H1 (cell line): Measurements from ENCODE around the gene SLC4A9. TPM values are rescaled to one million over a fixed set of nuclear protein-coding genes. Genes with fewer than 3 reads are reported as not detected.

Experiments used
- CHD1 ChIP-seq: IDR thresholded peaks from 2 replicates; pipeline ENCODE4 v1.6.1; 2012; ENCODE audit warnings: low read depth, low read length, improper control_type of control experiment
- GTF2F1 ChIP-seq: IDR thresholded peaks from 2 replicates; pipeline ENCODE4 v1.6.1; 2012; ENCODE audit warnings: low read depth, low read length, improper control_type of control experiment, borderline replicate concordance
- HDAC6 ChIP-seq: IDR thresholded peaks from one replicate; pipeline ENCODE4 v1.7.1; 2012; ENCODE audit warnings: low read depth, mild to moderate bottlenecking, inconsistent platforms, low read length, moderate library complexity
- NRF1 ChIP-seq: IDR thresholded peaks from 2 replicates; pipeline ENCODE4 v1.6.1; 2011; ENCODE audit warnings: mild to moderate bottlenecking, low read depth, low read length, improper control_type of control experiment
- PHF8 ChIP-seq: fragments of 200-600 bp; sonication (generic); conservative IDR thresholded peaks from 2 replicates; pipeline ENCODE4 v1.7.1; 2012; ENCODE audit warnings: low read depth, mild to moderate bottlenecking, inconsistent platforms, low read length, moderate library complexity
- POU5F1 ChIP-seq: IDR thresholded peaks from 2 replicates; pipeline ENCODE4 v1.6.1; 2011; ENCODE audit warnings: low read depth, mild to moderate bottlenecking, low read length, moderate library complexity
- RXRA ChIP-seq: IDR thresholded peaks from 2 replicates; pipeline ENCODE4 v1.6.1; 2011; ENCODE audit warnings: low read depth, mild to moderate bottlenecking, low read length, moderate library complexity; ENCODE audit not compliant: insufficient read depth
- SP1 ChIP-seq: IDR thresholded peaks from 2 replicates; pipeline ENCODE4 v1.6.1; 2011; ENCODE audit warnings: low read depth, low read length
- TEAD4 ChIP-seq: IDR thresholded peaks from 2 replicates; pipeline ENCODE4 v1.6.1; 2012; ENCODE audit warnings: low read depth, low read length, inconsistent platforms, mixed read lengths
- polyA plus RNA-seq, 7 experiments: library from polyadenylated mRNA; depleted of rRNA in 3 of 7; stranded (reverse) in 5 of 7; unstranded in 2 of 7; fragments of >200 nt in 5 of 7; fragments of 200-250 nt in 2 of 7; gene quantifications; 1 replicate in 5 of 7; 2 replicates in 1 of 7; 4 replicates in 1 of 7; pipeline versions ENCODE4 v1.2.1 to v1.2.3, GENCODE V29; 2011 to 2013; ENCODE audit warnings: missing spikeins in 2 of 7, mixed read lengths in 2 of 7
- total RNA-seq: library from RNA; stranded (reverse); fragmentation: NEBNext Ultra II Directional; extraction: Animal tissue kit (Norgen Biotek cat#: 25700); gene quantifications from 2 replicates; pipeline ENCODE4 v1.2.1, GENCODE V29; 2021
- TF ChIP-seq, protein P1 (sequence below): fragments of 300-600 bp; sonication (generic); IDR thresholded peaks from 2 replicates; pipeline ENCODE4 v1.7.1; 2012; ENCODE audit warnings: low read length, moderate library complexity, mild to moderate bottlenecking, inconsistent platforms; ENCODE audit not compliant: insufficient replicate concordance

The SLC4A9 gene
- total and polyA plus RNA-seq, 2 of the 8 experiments (the other 6 are each of a cell fraction or from before 2014, with no cell fraction given): 0.15 to 0.28 TPM

DNA sequence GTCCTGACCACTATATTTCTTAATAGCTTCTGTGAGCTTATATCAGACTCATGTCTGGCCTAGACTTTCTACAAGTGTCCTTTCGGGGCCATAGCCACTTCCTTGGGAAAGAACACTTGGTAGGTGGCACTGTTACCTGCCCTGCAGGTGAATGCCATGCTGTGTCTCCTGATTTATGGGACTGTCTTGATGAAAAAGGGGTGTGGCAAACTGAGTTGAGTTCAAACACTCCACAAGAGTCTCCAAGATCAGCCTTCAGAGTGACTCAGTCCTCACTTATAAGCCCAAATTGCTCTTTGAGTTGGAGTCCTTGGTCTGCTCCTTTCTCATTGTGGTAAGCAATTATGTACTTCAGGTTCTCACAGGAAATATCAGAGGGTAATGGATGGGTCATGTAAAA is 31.7 kb downstream of the SLC4A9 start (continued):
- TF ChIP-seq, protein P1, sequence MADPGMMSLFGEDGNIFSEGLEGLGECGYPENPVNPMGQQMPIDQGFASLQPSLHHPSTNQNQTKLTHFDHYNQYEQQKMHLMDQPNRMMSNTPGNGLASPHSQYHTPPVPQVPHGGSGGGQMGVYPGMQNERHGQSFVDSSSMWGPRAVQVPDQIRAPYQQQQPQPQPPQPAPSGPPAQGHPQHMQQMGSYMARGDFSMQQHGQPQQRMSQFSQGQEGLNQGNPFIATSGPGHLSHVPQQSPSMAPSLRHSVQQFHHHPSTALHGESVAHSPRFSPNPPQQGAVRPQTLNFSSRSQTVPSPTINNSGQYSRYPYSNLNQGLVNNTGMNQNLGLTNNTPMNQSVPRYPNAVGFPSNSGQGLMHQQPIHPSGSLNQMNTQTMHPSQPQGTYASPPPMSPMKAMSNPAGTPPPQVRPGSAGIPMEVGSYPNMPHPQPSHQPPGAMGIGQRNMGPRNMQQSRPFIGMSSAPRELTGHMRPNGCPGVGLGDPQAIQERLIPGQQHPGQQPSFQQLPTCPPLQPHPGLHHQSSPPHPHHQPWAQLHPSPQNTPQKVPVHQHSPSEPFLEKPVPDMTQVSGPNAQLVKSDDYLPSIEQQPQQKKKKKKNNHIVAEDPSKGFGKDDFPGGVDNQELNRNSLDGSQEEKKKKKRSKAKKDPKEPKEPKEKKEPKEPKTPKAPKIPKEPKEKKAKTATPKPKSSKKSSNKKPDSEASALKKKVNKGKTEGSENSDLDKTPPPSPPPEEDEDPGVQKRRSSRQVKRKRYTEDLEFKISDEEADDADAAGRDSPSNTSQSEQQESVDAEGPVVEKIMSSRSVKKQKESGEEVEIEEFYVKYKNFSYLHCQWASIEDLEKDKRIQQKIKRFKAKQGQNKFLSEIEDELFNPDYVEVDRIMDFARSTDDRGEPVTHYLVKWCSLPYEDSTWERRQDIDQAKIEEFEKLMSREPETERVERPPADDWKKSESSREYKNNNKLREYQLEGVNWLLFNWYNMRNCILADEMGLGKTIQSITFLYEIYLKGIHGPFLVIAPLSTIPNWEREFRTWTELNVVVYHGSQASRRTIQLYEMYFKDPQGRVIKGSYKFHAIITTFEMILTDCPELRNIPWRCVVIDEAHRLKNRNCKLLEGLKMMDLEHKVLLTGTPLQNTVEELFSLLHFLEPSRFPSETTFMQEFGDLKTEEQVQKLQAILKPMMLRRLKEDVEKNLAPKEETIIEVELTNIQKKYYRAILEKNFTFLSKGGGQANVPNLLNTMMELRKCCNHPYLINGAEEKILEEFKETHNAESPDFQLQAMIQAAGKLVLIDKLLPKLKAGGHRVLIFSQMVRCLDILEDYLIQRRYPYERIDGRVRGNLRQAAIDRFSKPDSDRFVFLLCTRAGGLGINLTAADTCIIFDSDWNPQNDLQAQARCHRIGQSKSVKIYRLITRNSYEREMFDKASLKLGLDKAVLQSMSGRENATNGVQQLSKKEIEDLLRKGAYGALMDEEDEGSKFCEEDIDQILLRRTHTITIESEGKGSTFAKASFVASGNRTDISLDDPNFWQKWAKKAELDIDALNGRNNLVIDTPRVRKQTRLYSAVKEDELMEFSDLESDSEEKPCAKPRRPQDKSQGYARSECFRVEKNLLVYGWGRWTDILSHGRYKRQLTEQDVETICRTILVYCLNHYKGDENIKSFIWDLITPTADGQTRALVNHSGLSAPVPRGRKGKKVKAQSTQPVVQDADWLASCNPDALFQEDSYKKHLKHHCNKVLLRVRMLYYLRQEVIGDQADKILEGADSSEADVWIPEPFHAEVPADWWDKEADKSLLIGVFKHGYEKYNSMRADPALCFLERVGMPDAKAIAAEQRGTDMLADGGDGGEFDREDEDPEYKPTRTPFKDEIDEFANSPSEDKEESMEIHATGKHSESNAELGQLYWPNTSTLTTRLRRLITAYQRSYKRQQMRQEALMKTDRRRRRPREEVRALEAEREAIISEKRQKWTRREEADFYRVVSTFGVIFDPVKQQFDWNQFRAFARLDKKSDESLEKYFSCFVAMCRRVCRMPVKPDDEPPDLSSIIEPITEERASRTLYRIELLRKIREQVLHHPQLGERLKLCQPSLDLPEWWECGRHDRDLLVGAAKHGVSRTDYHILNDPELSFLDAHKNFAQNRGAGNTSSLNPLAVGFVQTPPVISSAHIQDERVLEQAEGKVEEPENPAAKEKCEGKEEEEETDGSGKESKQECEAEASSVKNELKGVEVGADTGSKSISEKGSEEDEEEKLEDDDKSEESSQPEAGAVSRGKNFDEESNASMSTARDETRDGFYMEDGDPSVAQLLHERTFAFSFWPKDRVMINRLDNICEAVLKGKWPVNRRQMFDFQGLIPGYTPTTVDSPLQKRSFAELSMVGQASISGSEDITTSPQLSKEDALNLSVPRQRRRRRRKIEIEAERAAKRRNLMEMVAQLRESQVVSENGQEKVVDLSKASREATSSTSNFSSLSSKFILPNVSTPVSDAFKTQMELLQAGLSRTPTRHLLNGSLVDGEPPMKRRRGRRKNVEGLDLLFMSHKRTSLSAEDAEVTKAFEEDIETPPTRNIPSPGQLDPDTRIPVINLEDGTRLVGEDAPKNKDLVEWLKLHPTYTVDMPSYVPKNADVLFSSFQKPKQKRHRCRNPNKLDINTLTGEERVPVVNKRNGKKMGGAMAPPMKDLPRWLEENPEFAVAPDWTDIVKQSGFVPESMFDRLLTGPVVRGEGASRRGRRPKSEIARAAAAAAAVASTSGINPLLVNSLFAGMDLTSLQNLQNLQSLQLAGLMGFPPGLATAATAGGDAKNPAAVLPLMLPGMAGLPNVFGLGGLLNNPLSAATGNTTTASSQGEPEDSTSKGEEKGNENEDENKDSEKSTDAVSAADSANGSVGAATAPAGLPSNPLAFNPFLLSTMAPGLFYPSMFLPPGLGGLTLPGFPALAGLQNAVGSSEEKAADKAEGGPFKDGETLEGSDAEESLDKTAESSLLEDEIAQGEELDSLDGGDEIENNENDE: no peak
- no peak for TF ChIP-seq SP1
- TF ChIP-seq PHF8: no peak
- TF ChIP-seq CHD1: no peak
- no peak for TF ChIP-seq GTF2F1
- TF ChIP-seq POU5F1: no peak
- TF ChIP-seq TEAD4: no peak
- TF ChIP-seq NRF1: no peak
- TF ChIP-seq HDAC6: no peak
- TF ChIP-seq RXRA: no peak
- TF ChIP-seq, all 59 proteins: peak for 0
